Activated T-cell treated with anti-CD3 and anti-CD28 coated beads for 4 hours (primary cell): ENCODE data around the gene SELENOT.
"Not testable (repeated sequence)": the region's sequence is repeated elsewhere in the genome, so short reads cannot be mapped to it uniquely, and the experiment has no call there.

Experiments
- DNase-seq: peaks from one replicate; pipeline ENCODE4 v3.0.0-alpha.2; 2020

Gene SELENOT, protein sequence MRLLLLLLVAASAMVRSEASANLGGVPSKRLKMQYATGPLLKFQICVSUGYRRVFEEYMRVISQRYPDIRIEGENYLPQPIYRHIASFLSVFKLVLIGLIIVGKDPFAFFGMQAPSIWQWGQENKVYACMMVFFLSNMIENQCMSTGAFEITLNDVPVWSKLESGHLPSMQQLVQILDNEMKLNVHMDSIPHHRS

DNA sequence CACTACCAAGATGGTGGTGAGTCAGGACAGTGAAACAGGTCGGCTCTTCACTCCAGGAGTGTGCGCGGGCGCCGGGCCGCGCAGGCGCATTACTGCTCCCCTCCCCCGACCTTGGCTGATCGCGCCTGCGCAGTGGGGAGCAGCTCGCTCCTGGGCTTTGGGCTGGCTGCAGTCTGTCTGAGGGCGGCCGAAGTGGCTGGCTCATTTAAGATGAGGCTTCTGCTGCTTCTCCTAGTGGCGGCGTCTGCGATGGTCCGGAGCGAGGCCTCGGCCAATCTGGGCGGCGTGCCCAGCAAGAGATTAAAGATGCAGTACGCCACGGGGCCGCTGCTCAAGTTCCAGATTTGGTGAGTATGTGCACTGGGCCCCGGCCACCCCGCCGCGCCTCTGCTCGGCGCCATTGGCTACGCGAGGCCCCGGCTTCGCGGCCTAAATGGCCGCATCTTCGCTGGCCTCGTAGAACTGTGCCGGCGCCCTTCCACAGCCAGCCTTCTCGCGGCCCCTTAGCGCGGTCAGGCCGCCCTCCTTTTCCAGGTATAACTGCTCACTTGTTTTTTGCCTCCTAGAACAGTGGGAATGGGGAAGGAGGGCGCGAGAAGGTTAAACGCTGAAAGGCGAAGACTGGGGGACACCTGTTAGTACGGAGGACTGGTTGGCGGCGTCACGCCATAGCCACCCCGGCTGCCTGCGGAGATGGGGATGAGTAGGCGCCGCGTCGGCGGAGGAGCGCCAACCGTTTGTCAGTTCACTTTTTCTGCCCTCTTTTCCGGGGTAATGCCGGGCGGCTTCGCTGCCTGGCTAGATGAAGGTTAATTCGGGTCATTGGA is at the start of gene SELENOT:
SELENOT (plus strand) TSS at position 169 of the 827 bp plus-strand sequence; CDS start at position 211, 42 bp downstream.
- peak; percentile 87 for DNase-seq

DNA sequence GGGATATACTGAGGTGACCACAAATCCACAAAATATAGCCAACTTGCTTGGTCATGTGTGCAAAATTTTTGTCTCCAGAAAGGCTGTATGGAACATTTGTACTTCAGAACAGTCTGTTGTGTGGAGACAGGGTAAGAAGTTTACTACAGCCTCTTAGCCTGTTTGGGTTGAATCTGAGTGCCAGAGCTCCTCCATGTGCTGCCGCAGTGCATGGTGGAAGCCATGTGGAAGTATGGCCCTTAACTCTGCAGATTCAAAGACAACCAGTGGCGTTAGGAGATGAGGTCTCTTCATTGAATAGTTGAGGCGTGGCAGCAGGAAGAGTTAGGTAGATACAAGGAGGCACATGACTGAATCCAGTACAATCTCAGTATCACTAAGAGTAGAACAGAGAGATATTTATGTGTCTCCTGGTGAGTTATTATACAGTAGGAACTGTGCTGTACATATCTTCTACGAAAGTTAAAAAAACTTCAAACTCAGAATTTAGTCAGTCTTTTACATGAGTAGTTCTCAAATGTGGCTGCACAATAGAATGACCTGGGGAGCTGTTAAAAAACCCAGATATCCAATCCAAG is 47.2 kb upstream of the SELENOT start:
- no peak for DNase-seq

DNA sequence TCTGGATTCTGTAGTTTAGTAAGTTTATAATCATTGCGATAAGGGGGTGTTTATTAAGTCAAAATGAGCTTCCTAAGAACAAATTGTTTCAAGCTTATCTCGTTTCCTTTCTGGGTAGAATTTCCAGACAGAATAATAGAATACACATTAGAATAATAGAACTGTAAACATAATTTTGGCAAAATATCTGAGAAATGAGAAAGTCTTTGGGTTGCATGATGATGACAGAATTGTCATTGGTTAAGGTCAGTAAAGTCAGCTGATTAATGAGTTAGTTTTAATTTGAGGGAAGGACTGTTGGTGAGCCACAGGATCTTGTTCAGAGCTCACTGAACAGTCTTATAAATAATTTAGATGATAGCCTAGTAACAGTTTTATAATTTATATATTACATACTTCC is 46.3 kb upstream of the SELENOT start:
- no peak for DNase-seq

DNA sequence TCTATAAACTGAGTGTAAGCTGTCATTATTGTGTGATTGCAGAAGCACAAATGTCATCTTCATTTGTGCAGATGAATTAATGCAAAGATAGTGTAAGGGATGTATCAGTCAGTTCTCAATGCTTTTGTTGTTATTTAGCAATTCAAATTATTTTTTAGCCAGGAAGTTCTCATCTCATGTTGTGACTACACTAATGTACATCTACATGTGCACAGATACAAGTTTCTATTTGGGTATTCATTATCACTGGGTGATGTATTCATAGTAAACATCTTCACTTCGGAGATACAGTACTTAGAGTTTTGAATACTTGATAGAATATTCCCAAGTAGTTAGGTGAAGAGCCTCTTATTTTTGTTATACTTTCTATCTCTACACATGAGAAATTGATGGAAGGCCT is 45.4 kb upstream of the SELENOT start:
- no peak for DNase-seq

DNA sequence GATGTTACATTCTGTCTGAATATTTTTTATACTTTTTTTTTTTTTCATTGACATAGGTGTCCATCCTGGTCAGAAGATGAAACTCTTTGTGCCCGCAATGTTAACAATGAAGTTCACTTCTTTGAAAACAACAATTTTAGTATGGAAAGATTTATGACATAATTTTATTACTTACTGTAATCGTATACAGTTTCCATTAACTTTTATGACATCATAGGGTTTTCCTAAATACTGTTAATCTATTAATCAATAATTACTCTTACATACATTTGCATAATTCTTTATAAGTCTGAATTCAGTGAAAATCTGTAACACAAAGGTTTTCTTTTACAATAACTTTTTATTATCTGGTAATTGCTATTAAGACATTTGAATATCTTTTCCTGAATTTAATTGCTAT is 38.9 kb upstream of the SELENOT start:
- DNase-seq: no peak

DNA sequence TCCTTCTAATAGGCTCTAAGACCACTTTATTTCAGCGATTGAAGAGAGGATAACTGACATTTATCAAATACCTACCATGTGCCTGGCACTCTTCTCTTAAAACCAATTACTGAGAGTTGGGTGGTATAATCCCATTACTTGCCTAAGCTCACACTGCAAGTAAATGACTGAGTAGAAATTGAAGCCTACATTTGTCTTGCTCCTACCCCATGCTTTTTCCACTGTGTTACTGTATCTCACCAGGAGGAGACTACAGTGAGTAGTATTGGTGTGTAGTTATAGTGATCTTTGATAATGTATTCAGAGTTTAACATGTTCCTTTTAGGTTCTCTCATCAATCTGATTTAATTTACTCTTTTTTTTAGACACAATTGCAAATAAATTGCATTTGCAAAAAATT is 35.8 kb upstream of the SELENOT start:
- no peak for DNase-seq

DNA sequence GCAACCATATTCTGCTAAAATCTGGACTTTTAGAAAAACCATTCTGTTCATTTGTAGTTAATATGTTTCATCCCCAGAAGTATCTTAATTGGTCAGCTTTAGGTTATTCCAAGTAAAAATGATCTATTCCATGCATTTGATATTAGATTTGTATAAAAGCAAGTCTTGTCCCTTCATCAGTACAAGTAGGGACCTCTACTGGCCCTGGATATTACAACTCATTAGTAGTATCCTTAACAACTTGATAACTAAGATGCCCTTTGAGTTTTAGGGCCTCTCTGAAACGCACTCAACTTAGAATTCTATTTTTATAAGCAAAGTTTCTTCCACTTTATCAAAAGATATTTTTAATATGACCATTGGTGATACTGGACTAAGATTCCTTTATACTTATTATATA is 25.3 kb upstream of the SELENOT start:
- no peak for DNase-seq

DNA sequence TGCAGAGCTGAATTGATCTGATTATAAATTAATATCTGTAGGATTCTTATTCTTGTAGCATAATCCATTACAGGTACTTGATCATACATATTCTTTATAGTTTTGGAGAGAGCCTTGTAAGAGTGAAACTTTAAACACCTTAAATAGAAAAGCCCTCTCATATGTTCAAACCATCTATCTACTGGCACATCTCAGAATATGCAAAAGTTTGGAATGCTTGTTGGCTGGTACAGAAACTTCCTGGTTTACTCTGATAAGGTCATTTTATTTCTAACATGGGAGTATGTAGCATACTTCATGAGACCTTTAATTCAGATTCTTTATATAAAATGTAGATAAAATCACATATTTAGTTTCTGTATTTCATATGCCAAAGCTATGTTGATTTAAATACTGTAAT is 21.9 kb upstream of the SELENOT start:
- no peak for DNase-seq

DNA sequence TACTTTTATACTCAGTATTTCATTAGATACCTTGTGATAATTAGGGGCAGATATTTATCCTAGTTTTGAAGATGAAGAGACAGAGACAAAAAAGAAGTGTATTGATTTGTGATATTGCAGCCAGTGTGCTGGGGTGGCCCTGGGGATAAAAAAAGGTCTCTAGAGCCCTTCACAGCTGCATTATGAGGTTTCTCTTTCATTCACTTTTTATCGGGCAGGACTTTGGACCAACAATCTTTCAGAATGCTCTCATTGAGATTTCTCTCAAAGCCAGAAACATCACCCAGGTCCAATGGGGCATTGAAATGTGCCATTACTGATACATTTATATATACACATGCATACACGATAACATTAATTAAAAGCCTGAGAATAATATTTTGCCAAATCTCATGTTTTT is 20.5 kb upstream of the SELENOT start:
- no peak for DNase-seq

DNA sequence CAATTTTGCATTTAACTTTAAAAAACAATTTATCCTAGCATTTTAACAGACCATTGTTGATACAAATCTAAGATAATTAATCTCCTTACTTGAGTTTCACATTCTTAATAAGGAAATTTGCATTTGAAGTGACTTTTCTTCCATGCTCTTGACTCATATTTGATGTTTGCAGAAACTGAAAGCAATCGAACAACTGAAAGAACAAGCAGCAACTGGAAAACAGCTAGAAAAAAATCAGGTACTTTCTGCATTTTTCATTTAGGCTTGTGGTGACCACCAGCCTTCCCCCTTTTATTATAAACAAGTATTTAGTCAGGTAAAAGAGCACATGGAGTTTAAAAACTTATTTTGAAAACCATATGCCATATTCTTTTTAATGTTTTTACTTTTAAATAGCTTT is 20.1 kb upstream of the SELENOT start:
- no peak for DNase-seq

DNA sequence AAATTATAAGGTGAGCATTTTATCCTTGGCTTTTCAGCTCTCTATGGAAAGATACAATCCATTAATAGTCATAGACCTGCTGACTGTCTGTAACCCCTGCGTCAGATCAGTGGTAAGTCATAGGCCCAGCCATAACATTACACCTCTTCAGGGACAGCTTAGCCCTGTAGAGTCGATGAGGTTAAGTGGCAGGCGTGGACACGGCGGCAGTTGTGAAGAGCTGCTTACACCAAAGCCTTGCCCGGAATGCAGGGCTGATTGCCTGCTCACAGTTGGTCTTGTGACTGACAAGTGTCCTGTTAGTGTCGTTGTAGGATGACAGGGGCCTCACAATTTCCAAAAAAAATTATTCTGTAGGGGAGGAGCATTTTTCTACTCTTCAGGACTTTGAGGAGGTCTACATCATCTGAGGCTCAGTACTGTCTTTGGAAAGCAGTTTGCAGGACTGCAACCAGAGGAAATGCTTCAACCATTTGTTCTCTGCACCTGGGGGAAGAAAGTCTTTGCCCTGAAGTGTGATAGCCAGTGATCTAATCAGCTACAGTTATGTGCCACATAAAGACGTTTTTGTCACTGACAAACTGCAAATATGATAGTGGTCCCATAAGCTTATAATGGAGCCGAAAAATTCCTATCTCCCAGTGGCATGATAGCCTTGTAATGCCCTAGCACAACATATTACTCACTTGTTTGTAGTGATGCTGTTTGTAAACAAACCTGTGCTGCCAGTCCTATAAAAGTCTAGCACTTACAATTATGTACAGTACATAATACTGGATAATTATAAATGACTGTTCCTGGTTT is 14.9 kb upstream of the SELENOT start:
- no peak for DNase-seq

DNA sequence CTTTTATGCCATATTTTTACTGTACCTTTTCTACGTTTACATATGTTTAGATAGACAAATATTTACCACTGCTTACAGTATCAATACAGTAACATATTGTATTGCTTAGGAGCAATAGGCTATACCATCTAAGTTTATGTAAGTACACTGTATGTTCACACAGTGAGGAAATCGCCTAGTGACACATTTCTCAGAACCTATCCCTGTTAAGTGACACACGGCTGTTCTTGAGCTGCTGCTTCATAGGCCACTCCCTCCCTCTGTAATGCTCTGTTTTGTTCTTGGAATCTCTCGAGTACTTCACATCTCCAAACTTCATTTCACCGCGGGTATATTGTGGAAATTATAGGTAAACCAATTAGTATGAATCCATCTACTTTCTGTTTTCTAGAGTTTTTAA is 13.4 kb upstream of the SELENOT start:
- DNase-seq: no peak

DNA sequence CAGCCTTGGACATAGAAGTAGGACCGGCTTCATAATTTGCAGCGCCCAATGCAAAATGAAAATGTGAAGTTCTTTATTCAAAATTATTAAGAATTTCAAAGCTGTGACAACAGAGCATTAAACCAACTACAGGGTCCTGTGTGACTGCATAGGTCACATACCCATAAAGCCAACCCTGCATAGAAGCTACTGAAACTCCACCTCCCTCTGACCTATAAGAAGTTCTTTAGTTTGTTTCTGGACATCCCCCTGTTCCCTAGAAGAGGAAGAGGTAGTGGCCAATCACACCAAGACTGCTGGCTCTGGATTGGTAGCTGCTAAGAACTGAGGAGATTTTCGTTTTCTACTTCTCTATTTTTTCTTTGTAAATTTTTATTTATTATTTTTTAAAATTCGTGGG is 9.0 kb upstream of the SELENOT start:
- DNase-seq: no peak

DNA sequence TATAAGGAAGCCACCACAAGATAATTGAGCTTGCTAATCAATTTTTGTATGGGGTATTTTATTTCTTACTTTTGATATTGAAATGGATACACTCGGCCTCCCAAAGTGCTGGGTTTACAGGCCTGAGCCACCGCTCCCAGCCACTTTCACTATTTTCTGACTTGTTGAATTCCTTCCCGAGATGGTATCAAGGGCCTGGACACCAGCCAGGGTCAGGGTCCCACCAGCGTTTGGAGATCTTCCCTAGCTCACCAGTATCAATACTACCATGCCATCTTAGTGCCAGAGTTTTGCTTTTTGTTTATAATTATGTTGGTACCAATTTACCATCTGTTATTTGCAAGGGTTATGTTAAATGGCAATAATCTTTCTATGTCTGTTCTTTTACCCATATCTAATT is 5.5 kb upstream of the SELENOT start:
- DNase-seq: no peak

DNA sequence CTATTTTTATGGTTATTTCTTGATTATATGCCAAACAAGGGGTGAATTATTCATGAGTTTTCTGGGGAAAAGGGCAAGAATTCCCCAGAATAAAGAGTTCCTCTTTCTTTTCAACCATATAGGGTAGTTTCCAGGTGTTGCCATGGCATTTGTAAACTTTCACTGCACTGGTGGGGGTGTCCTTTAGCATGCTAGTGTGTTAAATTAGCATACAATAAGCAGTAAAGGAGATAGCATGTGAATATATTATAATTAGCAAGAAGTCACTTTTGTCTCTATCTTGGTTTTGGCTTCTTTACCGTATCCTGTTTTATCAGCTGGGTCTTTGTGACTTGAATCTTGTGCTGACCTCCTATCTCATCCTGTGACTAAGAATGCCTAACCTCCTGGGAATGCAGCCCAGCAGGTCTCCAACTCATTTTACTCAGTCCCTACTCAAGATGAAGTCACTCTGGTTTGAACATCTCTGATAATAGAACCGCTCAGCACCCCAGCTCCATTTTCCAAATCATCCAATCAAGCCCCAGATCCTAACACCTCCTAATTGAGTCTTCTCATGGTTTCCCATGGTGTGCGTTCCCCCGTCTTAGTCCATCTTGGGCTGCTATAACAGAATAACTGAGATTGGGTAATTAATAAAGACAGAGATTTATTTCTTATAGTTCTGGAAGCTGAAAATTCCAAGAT is 3.4 kb upstream of the SELENOT start:
- no peak for DNase-seq

DNA sequence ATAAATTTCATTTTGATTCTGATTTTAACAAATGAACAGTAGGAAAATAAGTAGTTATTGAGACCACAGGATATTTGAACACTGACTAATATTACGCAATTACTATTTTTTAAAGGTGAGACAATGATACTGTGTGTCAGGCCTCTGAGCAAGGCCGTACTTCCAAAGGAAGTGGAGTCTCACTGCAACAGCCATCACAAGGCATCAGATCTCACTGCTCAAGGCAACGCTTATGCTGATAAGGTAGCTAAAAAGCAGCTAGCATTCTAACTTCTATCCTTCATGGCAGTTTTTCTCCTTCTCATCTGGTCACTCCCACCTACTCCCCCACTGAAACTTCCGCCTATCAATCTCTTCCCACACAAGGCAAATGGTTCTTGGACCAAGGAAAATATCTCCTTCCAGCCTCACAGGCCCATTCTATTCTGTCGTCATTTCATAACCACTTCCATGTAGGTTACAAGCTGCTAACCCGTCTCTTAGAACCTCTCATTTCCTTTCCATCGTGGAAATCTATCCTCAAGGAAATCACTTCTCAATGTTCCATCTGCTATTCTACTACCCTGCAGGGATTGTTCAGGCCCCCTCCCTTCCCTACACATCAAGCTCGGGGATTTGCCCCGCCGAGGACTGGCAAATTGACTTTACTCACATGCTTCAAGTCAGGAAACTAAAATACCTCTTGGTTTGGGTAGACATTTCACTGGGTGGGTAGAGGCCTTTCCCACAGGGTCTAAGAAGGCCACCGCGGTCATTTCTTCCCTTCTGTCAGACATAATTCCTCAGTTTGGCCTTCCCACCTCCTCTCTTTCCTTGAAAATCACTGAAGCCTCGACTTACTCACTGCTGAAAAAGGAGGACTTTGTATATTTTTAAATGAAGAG is 2.2 kb upstream of the SELENOT start:
- DNase-seq: not testable (repeated sequence)

DNA sequence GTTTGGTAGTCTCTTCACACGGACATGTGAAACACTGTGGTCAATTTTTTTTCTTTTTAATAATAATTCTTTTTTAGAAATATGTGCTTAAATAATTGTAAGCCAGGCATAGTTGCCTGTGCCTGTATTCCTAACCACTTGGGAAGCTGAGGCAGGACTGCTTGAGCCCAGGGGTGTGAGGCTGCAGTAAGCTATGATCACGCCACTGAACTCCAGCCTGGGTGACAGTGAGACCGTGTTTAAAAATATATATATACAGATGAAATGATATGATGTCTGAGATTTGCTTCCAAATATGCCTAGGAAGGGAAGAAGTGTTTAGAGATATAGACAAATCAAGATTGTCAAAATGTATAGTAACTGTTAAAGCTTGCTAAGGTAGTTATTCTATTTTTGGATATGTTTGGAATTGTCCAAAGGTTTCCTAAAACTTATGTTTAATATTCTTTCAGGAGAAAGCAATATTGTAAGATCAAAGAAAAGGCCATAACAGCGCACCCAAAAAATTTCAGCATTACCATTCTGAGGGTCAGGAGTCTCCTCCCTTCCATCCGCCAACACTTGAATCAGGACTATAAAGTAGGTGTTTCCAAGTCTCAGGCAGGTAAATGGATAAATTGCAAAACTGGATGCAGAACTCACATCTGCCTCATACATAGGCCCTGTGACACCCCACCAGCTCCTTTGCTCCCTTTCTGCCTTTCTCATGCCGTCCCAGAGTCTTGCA is 532 bp upstream of the SELENOT start:
- DNase-seq: no peak

DNA sequence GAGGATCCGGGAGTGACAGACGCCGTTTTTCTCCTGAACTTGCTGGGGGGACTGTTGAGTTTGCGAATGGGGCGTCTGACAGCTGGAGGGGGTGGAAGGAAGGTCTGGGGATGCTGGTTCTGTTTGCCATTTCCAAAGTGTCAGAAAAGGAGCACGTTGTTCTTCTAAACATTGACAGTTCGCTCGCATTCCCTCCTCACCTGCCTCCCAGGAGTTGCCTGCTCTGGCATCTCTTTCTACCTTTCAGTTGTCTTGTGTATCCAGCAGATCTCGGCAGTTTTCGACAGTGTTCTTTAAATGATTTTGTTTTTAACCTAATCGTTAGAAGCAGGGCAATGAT is 829 bp downstream of the SELENOT start:
- no peak for DNase-seq

DNA sequence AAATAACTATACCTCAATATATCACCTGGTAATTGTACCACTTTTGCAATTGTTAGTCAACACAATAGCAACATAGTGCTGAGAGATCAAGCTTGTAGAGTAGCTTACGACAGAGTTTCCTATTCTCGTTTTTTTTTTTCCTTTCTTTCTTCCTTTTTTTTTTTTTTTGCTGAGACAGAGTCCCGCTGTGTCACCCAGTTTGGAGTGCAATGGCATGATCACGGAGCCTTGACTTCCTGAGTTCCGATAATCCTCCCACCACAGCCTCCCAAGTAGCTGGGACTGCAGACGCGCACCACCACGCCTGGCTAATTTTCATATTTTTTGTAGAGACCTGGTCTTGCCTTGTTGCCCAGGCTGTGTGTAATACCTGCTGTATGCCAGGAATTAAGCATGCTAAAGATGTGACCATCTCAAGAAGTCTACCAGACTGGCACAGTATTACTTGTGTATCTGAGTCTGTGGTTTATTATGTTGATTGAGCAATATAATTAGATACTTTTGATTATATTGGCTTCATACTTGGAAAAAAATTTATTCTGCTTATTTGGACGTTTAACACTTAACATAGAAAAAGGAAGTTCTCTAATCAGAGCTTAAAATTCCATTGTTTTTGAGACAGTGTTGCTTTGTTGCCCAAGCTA is 3.0 kb downstream of the SELENOT start:
- DNase-seq: no peak

DNA sequence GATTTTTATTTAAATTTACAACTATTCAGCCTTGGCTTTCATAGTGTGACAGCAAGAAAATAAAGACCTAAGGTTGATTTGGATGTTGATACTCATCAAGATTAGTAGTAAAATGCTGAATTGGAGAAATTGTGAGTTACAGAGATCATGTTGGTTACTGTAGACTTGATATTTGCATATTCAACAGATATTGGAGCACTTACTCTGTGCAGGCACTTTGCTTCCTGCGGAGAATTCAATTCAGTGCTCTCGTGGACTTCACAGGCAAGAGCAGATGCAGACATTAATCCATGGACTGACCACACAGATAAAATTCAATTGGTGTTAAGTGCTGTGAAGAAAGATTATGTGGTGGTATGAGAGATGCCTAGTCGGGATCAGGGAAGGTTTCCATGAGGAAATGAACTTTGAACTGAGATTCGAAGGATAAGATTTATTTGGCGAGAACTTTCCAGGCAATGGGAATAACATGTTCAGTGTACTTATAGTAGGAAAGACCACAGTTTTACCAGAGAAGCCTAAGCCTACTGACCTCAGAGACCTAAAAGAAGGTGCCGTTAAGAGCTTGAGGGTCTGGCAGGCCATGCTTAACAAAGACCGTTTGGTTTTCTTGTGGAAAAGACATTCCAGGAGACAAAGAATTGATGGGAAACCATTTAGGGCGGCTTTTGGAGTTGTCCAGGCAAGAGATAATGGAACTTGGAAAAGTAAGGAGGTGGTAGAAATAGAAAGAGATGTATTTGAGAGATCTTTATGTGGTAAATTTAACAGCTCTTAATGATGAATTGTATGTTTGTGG is 4.3 kb downstream of the SELENOT start:
- no peak for DNase-seq
